NCI-H2107 (cell line): ENCODE measurements around the gene SHISAL2A.
A peak's percentile ranks its signal among the peaks of the same experiment; 100 is the strongest.

ENCODE experiments used
- DNase-seq: peaks from one replicate; lab custom pipeline; 2025; lab: John Stamatoyannopoulos, UW

SHISAL2A gene

DNA sequence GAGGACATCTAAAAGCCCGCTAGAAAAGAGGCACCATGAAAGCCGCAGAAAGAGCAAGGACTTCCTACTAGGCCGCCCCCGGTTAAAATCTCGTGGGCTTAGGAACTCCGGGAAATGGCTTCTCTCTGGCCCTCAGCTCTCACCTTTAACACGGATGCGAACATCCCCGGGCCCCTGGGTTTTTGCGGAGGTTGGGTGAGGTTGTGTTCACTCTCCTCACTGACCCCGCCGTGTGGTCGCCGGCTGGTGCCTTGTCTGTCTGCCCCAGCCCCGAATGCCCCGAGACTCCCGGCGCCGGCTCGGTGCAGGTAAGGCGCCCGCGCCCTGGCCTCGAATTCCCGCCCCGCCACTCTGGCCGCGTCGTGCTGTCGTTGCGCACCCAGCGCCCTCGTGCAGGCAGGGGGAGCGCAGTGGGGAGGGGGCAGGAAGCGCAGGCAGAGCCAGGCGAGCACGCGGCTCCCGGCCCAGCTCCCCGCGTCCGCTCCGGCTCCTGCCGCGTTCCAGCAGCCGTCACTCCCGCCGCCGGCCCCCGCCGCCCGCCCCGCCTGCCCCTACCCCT is at the start of gene SHISAL2A:
Gene SHISAL2A, plus strand, starts transcription at position 437 of the 559 bp plus-strand sequence. CDS start 326 bp downstream, outside the sequence.
- DNase-seq: no peak

DNA sequence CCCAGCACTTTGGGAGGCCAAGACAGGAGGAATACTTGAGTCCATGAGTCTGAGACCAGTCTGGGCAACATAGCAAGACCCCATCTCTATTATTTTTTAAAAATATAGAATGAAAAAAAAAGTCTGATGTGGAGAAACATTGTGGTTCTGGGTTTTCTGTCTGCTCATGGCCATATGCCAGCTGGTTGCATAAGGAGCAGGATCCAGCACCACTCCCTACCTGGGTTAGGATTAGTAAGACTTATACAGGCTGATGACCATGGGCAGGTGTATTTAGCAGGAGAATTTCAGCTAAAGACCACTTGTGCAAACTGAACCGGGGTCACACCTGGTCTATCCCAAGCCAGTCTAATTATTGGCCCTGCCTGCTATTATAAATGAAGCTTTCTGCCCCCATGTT is 47.5 kb upstream of the SHISAL2A start:
- no peak for DNase-seq

DNA sequence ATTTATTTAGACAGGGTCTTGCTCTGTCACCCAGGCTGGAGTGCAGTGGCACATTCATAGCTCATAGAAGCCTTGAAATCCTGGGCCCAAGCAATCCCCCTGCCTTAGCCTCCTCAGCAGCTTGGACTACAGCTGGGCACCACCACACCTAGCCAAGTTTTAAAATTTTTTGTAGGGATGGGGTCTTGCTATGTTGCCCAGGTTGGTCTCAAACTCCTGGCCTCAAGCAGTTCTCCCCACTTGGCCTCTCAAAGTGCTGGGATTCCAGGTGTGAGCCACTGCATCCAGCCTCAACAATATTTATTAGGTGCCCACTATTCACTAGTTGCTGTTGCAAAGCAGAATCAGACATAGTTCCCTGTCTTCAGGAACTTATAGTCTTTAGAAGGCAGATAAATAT is 44.9 kb upstream of the SHISAL2A start:
- DNase-seq: no peak

DNA sequence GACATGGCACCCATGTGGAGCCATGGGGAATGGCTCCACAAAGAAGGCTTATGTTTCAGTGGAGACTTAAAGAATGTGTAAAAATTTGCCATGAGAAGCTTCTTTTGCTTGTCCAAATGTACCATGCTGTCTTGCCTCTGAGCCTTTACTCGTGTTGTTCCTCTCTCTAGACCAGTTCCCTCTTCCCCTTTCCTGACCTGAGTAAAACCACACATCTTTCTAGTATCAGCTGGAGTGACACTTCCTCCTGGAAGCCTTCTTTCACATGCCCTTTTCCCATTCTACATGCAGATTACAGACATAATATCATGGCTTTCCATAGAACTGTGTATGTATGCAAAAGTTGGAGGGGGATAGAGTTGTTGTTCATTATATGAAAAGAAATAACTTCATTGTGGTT is 44.4 kb upstream of the SHISAL2A start:
- no peak for DNase-seq

DNA sequence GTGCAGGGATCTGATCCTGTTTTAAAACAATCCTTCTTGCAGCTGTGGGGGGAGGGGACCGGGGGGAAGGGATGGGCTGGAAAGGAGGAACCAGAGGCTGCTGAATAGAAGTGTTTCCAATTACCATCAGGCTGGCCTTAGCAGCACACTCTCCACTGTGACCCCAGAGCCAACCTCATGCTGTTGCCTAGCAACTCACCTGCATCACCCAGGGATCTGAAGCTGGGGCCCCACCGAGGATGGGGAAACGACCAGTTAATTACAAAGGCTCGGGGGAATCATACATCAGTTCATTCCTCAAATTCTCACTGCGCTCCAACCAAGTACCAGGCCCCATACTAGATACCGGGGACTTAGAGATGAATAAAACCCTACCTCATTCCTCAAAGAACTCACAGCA is 42.7 kb upstream of the SHISAL2A start:
- no peak for DNase-seq

DNA sequence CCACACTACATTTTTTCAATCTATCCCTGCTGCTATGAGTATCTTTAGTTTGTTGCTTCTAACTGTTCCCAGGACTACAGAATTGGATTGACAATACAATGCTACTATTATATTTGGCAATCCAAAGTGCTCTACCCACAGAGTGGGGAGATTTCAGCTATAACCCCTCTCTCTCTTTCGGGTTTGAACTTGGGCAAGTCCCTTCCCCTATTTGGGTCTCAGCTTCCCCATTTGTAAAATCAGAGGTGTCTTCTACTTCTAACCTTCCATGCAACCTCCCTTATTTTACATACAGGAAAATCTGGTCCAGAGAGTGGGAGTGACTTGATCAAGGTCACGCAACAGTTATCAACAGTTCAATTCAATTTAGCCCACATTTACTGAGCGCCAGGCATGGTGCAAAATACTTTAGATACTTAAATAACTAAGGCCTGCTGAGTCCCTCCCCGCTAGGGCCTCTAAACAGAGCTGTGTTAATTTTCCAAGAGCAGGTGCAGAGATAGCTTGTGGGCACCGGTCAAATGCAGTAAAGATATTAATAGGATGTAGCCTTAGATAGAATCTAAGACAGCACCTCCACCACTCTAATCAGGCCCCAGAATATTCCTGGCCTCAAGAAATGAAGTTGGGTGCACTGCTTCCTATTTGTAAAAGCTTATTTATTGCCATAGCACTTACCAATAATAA is 40.2 kb upstream of the SHISAL2A start:
- DNase-seq: no peak

DNA sequence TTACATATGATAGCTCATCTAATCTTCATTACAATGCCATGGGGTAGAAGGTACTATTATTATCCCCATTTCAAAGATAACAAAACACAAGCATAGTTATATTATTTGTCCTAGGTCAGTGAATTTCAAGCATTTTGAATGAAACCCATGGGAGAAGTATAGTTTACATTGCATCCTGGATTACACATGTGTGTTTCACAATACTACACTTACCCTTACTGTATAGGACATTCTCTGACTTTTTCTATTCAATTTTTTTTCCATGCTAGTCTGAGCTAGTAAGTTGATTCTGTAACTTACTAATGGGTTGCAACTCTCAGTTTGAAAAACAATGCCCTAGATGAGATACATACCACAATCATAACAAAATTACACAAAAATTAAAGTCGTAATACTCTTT is 39.5 kb upstream of the SHISAL2A start:
- DNase-seq: no peak

DNA sequence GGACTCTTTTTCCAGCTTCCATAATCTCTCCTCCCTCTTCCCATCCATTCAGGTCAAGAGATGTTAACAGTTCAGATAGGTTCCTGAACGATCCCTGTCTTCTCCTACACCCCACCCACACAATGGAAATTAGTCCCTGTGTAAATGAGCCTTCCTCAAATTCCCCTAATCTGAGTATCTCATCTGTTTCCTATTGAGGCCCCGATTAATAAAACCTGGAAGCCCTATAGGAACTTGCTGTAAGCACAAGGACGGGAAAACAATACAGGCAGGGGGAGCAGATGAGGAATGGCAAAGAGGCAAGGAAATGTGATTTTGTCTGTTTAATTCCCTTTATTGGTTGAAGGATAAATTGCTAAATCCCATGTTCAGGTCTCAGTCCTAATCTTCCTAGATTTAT is 37.9 kb upstream of the SHISAL2A start:
- no peak for DNase-seq

DNA sequence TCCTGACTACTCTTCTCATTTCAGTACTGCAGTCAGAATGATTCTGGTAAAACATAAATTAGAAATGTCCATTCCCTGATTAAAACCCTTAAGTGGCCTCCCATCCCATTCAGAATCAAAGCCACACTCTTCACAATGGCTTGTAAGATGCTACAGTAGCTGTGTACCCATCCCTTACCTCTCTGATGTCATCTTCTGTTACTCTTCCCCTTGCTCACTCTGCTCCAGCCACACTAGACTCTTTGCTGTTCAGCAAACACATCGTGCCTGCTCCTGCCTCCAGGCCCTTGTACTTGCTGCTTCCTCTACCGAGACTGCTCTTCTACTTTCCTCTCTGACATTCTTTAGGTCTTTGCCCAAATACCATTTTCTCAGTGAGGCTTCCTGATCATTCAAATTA is 35.1 kb upstream of the SHISAL2A start:
- DNase-seq: no peak

DNA sequence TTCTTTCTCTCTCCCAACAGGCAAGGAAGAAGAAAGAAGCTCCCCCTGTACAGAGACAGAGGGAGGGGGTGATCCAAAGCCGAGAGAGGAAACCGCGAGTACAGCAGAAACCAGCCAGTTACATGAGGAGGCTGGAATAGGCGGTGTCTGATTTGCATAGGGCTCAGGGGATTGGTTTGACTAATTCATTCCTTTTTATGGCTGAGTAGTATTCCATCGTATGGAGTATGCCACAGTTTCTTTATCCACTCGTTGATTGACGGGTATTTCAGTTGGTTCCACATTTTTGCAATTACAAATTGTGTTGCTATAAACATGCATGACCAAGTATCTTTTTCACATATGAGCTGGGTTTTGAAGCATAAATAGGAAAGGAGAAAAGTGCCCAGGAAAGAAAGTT is 34.2 kb upstream of the SHISAL2A start:
- DNase-seq: no peak

DNA sequence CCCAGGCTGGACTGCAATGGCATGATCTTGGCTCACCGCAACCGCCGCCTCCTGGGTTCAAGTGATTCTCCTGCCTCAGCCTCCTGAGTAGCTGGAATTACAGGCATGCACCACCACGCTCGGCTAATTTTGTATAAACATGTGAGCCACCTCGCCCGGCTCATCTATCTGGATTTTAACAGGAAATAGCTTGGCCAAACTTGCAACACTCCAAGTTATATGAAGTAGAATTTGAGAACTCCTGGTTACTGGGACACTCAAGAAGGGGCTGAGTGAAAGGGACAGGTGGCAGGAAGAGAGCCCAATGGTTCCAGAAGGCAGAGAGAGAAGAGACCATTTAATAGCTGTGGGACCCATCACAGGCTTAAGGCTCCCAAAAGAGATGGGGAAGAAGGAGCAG is 33.7 kb upstream of the SHISAL2A start:
- no peak for DNase-seq

DNA sequence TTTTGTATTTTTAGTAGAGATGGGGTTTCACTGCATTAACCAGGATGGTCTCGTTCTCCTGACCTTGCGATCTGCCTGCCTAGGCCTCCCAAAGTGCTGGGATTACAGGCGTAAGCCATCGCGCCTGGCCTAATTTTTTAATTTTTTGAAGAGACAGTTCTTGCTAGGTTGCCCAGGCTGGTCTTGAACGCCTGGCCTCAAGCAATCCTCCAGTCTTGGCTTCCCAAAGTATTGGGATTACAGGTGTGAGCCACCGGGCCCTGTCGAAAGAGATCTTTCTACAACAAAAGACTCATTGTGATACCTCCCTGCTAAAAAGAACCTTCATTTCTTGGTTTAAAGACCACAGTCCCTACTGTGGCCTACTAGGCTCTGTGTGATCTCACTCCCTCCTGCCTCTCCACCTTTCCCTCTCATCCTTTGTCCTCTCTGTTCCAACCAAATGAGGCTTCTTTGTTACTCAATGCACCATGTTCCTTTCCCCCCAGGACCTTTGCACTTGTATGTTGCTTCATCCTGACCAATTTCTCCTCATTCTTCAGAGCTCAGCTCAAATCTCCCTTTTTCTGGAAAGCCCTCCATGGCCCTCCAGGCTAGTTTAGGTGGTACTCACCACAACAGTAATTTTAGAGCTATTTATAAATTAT is 32.3 kb upstream of the SHISAL2A start:
- DNase-seq: no peak

DNA sequence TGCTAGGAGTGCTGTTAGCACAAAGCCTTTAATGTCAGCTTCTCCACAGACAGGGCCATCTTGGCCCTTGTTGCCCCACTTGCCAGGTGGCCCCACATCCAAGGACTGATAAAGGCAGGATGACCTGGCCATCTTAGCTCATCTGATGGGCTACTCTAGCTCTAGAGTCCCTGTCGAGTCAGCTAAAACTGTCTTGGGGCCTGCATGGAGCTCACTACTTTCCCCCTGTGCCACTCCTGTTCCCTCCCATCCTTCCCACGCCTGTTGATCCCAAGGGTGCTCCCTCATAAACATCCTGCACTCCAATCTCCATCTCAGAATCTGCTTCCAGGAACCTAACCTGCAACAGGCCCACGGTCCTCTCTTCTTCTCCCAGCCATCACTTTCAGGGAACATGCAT is 31.4 kb upstream of the SHISAL2A start:
- DNase-seq: no peak

DNA sequence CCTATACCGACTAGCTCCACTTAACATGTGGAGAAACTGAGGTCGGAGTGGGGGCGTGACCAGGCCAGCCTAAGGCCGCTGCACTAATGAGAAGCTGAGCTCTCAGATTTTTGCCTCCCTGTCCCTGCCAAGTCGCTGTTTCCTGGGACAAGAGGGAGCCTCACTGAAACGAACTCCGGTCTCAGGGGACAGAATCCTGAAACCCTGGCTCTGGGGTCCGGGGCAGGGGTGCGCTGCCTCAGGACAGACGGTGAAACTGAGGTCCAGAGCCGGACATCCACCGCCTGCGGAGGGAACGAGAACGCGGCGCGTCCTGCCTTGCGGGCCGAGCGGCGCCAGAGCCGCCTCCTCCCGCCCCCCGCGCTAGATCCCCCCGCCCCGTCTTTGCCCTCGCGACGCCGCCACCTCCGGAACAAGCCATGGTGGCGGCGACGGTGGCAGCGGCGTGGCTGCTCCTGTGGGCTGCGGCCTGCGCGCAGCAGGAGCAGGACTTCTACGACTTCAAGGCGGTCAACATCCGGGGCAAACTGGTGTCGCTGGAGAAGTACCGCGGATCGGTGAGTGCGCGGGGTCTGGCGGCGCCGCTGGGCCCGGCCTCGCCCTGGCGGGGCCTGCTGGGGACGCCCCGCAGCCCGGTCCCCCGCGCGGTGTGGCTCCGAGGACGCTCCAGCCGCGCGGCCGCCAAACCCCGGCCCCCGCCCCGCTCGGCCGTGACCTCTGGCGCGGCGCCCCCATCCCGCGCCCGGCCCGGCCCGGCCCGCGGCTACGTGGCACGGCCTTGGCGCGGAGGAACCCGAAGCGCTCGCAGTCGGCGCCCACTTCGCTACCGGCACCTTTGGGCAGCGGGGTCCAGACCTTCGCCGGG is 30.7 kb upstream of the SHISAL2A start, which contains the start of gene GPX7:
Gene GPX7, plus strand, starts transcription at position 381 of the 865 bp plus-strand sequence. Its CDS starts 39 bp downstream, at position 420.
- DNase-seq: peak; percentile 24

DNA sequence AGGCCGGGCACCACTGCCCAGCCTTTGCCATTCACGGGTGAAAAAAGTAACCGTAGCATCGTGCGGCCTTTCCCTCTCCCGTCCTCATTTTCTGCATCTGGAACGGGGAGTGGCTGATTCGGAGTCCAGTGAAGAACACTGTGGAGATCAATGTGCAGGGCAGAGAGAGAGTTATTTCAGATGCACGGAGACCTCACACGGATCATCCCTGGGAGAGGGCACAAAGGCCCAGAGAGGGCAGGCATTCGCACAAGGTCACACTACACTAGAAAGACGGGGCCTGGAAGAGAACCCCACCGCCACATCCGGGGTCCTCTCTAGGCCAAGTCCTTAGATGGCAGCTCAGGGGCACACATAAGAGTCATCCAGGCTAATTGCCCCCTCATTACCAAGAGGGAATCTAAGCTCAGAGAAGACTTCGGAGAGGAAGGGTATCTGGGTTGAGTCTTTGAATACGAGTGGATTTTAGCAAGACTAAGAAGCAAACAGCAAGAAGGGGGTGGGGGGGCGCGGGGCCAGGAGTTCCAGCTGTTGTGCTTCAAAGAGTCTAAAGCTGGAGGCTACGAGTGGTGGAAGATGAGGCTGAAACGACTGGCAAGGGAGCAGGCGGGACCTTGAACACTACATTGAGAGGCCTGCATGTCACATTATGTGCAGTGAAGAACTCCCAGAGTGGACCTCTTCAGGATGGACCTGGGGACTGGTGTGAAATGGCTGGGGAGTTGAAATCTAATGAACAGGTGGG is 29.9 kb upstream of the SHISAL2A start:
- DNase-seq: no peak

DNA sequence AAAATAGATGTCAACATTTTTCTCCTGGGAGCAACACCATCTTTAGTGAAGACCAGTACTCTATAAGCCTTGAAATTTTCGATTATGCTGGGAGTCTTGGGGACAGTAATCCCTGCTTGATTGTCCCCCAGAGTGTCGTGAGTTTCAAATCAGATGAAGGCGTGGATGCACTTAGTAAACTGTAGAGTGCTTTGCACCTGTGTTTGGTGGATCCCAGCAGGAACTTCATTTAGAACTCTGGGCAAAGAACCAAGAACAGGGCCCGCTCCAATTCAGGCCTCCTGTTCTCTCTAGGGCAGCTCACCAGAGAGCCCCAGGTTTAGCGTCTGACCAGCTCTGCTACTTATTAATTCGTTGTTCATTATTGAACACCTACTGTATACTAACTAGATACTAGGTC is 29.3 kb upstream of the SHISAL2A start:
- DNase-seq: no peak

DNA sequence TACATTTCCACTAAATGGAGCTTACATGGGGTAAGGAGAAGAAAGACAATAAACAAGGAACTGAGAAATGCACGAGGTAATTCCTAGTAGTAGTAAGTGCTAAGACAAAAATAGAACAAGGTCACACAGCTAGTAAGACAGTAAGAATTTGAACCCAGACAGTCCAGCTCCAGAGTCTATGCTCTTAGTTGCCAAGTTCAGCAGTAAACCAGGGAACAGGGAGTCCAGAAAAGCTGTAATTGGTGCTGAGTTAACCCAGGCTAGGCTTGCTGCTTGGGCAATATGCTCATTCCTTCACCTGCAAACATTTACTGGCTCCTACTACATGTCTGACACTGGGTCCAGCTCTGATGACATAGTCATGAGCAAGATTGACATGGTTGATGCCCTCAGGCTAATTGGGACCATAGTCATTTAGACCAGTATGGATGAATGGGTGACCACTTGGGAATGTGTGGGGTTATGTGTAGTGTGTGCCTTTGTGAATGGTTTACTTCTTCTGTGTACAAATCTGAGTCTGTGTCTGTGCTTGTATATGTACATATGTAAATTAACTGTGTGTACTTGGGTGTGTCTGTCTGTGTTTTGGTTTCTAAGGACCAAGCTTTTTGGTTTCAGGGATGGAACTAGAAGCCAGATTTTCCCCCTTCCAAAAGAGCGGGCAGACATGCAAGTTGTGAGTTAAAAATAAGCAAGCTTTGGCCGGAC is 28.8 kb upstream of the SHISAL2A start:
- DNase-seq: no peak

DNA sequence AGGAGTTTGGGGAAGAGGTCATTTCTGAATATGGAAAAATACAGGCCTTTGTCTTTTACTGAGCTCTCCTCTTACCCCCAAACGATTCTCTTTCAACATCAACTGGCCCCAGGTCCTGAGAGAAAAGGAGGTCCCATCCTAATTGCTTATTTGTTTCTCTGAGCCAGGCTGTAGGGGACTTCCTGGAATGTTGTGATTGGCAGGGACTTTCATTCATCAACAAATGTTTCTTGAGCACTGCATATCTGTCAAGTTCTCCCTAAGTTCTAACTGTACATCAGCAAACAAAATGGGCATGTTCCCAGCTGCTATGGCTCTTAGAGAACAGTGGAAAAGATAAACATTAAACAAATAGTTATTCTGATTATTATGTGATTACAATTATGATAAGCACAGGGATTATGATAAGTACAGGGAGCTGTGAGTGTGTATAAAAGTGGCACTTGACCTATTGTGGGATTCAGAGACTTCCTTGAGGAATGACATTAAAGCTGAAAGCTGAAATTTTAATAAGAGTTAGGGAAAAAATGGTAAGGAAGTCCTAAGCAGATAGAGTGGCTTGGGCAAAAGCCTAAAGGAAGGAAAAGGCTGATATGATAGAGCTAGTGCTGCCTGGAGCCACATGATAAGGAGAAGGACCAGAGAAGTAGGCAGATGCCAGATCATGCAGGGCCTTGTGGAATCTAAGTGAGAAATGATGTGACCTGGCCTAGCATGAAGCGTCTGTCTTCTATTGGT is 19.2 kb upstream of the SHISAL2A start:
- DNase-seq: no peak

DNA sequence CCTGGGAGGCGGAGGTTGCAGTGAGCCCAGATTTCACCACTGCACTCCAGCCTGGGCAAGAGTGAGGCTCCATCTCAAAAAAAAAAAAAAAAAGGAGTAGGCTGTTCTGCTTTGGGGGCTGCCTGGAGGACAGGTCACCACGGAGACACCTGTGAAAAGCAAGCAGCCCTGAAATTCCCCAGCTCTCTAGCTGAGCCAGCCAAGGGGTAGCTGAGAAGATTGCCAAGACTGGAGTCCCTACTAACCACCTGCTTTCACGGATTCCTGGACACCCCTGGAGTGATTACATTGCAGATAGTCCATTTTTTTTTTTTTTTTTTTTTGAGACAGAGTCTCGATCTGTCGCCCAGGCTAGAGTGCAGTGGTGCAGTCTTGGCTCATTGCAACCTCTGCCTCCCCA is 18.3 kb upstream of the SHISAL2A start:
- DNase-seq: no peak

DNA sequence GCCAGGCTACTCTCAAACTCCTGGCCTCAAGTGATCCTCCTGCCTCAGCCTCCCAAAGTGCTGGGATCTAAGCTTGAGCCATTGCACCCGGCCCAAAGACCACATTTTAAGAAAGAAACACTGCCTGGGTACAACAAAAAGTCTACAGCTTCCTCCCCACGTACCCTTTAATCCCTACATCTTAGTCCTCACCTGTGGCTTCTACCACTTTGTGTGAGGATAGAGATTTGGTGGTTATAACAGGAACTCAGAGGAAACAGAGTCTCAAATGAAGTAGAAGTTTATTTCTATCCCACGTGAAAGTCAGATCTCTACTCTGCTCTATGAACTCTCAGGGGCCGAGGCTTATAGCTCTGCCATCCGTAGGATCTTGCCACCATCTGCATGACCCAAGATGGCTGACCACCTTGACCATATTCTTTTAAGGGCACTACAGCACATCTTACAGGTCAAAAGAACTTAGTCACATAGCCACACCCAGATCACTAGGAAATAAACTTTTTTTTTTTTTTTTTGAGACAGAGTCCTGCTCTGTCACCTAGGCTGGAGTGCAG is 17.4 kb upstream of the SHISAL2A start:
- no peak for DNase-seq
